Ovary (tissue), 3 donors: ENCODE measurements around the gene CHRDL1.

ENCODE experiments used
- CTCF ChIP-seq, 3 donors: fragments of 450-650 bp in 2 of 3; fragments of 200-600 bp in 1 of 3; IDR thresholded peaks; one replicate each; pipeline versions ENCODE4 v1.5.1 to v1.8.0; 2016 to 2022; ENCODE audit warnings: antibody characterized with exemption in 3 of 3, mild to moderate bottlenecking in 1 of 3
- POLR2A ChIP-seq: fragments of 450-650 bp; IDR thresholded peaks from one replicate; pipeline ENCODE4 v1.6.1; 2017; ENCODE audit warnings: antibody characterized with exemption, mild to moderate bottlenecking, moderate library complexity
- donor health status: DM: no; HTN: no; CAD: no.

- TF ChIP-seq POLR2A = no peak
- no peak for TF ChIP-seq CTCF (IDR thresholded peaks at IDR 0.05)
Observed at GRCh38 chrX:110755061-110755460, 40.6 kb downstream of the CHRDL1 start.
